SK-N-SH (cell line): Measurements from ENCODE around the gene RBBP9. TPM values are rescaled to one million over a fixed set of nuclear protein-coding genes. Genes with fewer than 3 reads are reported as not detected.

ENCODE experiments used
- CTCF ChIA-PET: fragments of 300-600, 350-600 bp; formaldehyde crosslinking; extraction: SDS; loops from one replicate; lab custom pipeline; 2021; lab: Yijun Ruan, JAX
- POLR2A ChIA-PET: fragments of 350-600 bp; sonication (Branson Sonifier 250); formaldehyde crosslinking; extraction: SDS; loops from one replicate; lab custom pipeline; 2020; ENCODE audit warnings: antibody characterized with exemption, inconsistent platforms; lab: Yijun Ruan, JAX
- DNase-seq: peaks from one replicate; pipeline ENCODE4 v3.0.0; 2012
- H2AFZ ChIP-seq: fragments of 200-600 bp; sonication (generic); 2 replicates; pipeline ENCODE4 v1.8.1; 2016; ENCODE audit warnings: antibody characterized with exemption, mild to moderate bottlenecking, low read depth
- H3F3A ChIP-seq: fragments of 200-600 bp; sonication (generic); replicated peaks from 2 replicates; pipeline ENCODE3; 2016; ENCODE audit warnings: antibody characterized with exemption, mild to moderate bottlenecking; ENCODE audit not compliant: insufficient read depth
- H3K27ac ChIP-seq, 2 experiments: fragments of 200-500 bp in 1 of 2; fragments of 200-600 bp in 1 of 2; sonication (Bioruptor generic) in 1 of 2; sonication (generic), shearing (Covaris generic) in 1 of 2; 2 replicates each; pipeline versions ENCODE4 v1.5.1 to v1.6.1; 2014 to 2016; ENCODE audit warnings: low read depth in 2 of 2, inconsistent platforms in 1 of 2, low read length in 1 of 2, mild to moderate bottlenecking in 1 of 2, mixed read lengths in 1 of 2
- H3K27me3 ChIP-seq: fragments of 200-600 bp; sonication (generic), shearing (Covaris generic); 2 replicates; pipeline ENCODE4 v1.6.1; 2016; ENCODE audit warnings: mixed run types; ENCODE audit not compliant: insufficient read depth
- H3K36me3 ChIP-seq, 2 experiments: fragments of 200-500 bp in 1 of 2; fragments of 200-600 bp in 1 of 2; sonication (Bioruptor generic) in 1 of 2; sonication (generic) in 1 of 2; replicated peaks in 1 of 2; 2 replicates each; pipeline versions ENCODE3 to v1.5.1; 2014 to 2016; ENCODE audit warnings: low read length in 1 of 2, mild to moderate bottlenecking in 1 of 2; ENCODE audit not compliant: insufficient read depth in 2 of 2, control insufficient read depth in 1 of 2
- H3K4me1 ChIP-seq, 2 experiments: fragments of 200-500 bp in 1 of 2; fragments of 200-600 bp in 1 of 2; sonication (Bioruptor generic) in 1 of 2; sonication (generic), shearing (Covaris generic) in 1 of 2; 2 replicates each; pipeline versions ENCODE4 v1.5.1 to v1.6.1; 2014 to 2016; ENCODE audit warnings: low read depth in 1 of 2, low read length in 1 of 2, mixed run types in 1 of 2; ENCODE audit not compliant: insufficient read depth in 2 of 2, control insufficient read depth in 1 of 2
- H3K4me2 ChIP-seq: fragments of 200-600 bp; sonication (generic), shearing (Covaris generic); 2 replicates; pipeline ENCODE4 v1.6.1; 2017; ENCODE audit warnings: mixed run types
- H3K4me3 ChIP-seq, 2 experiments: fragments of 200-500 bp in 1 of 2; fragments of 200-600 bp in 1 of 2; sonication (Bioruptor generic) in 1 of 2; sonication (generic), shearing (Covaris generic) in 1 of 2; 2 replicates each; pipeline versions ENCODE4 v1.5.1 to v1.8.1; 2014 to 2016; ENCODE audit warnings: low read depth in 2 of 2, inconsistent platforms in 1 of 2, low read length in 1 of 2, mild to moderate bottlenecking in 1 of 2, mixed read lengths in 1 of 2, moderate library complexity in 1 of 2
- H3K79me2 ChIP-seq: fragments of 200-600 bp; sonication (generic); 2 replicates; pipeline ENCODE4 v1.8.1; 2017; ENCODE audit warnings: mild to moderate bottlenecking; ENCODE audit not compliant: insufficient read depth
- H3K9ac ChIP-seq: fragments of 200-600 bp; sonication (generic); 2 replicates; pipeline ENCODE4 v1.6.1; 2017; ENCODE audit warnings: mixed run types
- H3K9me2 ChIP-seq: fragments of 200-600 bp; sonication (generic); 2 replicates; pipeline ENCODE4 v1.6.1; 2017; ENCODE audit warnings: mixed run types
- H3K9me3 ChIP-seq: fragments of 200-600 bp; sonication (generic); 2 replicates; pipeline ENCODE4 v1.6.1; 2017; ENCODE audit warnings: mixed run types, mild to moderate bottlenecking, moderate library complexity
- H4K20me1 ChIP-seq: fragments of 200-600 bp; sonication (generic); 2 replicates; pipeline ENCODE4 v1.6.1; 2017; ENCODE audit warnings: mild to moderate bottlenecking, mixed run types; ENCODE audit not compliant: insufficient read depth
- CHD2 ChIP-seq: fragments of 150-350 bp; IDR thresholded peaks from 2 replicates; pipeline ENCODE4 v1.6.1; 2018; ENCODE audit warnings: low read length; ENCODE audit not compliant: partially characterized antibody
- ELF1 ChIP-seq: IDR thresholded peaks from 2 replicates; pipeline ENCODE4 v1.4.0; 2012
- EZH2phosphoT487 ChIP-seq: fragments of 200-600 bp; sonication (generic); IDR thresholded peaks from 2 replicates; pipeline ENCODE4 v1.6.1; 2017; ENCODE audit warnings: low read depth, mixed run types, mild to moderate bottlenecking, antibody characterized with exemption, moderate library complexity, borderline replicate concordance
- FOSL2 ChIP-seq: IDR thresholded peaks from 2 replicates; pipeline ENCODE4 v1.4.0; 2012; ENCODE audit warnings: low read depth, mild to moderate bottlenecking, moderate library complexity, borderline replicate concordance
- FOXJ3 ChIP-seq: sonication (generic); formaldehyde crosslinking; IDR thresholded peaks from 2 replicates; pipeline ENCODE4 v1.5.1; 2020; ENCODE audit warnings: mild to moderate bottlenecking, missing genetic modification reagents
- FOXM1 ChIP-seq: IDR thresholded peaks from 2 replicates; pipeline ENCODE4 v1.4.0; 2012; ENCODE audit warnings: low read depth, mild to moderate bottlenecking
- GABPA ChIP-seq: IDR thresholded peaks from 2 replicates; pipeline ENCODE4 v1.4.0; 2012; ENCODE audit warnings: low read depth, mild to moderate bottlenecking
- GATA2 ChIP-seq: sonication (generic); formaldehyde crosslinking; IDR thresholded peaks from 2 replicates; pipeline ENCODE4 v1.5.0; 2020; ENCODE audit warnings: mild to moderate bottlenecking, missing genetic modification reagents
- MEF2A ChIP-seq: IDR thresholded peaks from 2 replicates; pipeline ENCODE4 v1.4.0; 2012; ENCODE audit warnings: low read depth, borderline replicate concordance
- MXI1 ChIP-seq: IDR thresholded peaks from 2 replicates; pipeline ENCODE4 v1.6.1; 2012; ENCODE audit warnings: mild to moderate bottlenecking, low read depth, low read length, improper control_type of control experiment
- NRF1 ChIP-seq: IDR thresholded peaks from 2 replicates; pipeline ENCODE4 v1.6.1; 2012; ENCODE audit warnings: low read depth, mild to moderate bottlenecking, low read length
- RAD21 ChIP-seq: IDR thresholded peaks from 2 replicates; pipeline ENCODE4 v1.6.1; 2012; ENCODE audit warnings: mild to moderate bottlenecking, low read length
- RCOR1 ChIP-seq: fragments of 150-350 bp; IDR thresholded peaks from 2 replicates; pipeline ENCODE4 v1.6.1; 2017; ENCODE audit warnings: antibody characterized with exemption, low read length
- RFX5 ChIP-seq: IDR thresholded peaks from 2 replicates; pipeline ENCODE4 v1.6.1; 2012; ENCODE audit warnings: mild to moderate bottlenecking, improper control_type of control experiment, low read length
- SMC3 ChIP-seq: IDR thresholded peaks from 2 replicates; pipeline ENCODE4 v1.6.1; 2012; ENCODE audit warnings: low read depth, low read length, improper control_type of control experiment
- YY1 ChIP-seq: IDR thresholded peaks from 2 replicates; pipeline ENCODE4 v1.4.0; 2012; ENCODE audit warnings: low read depth, mild to moderate bottlenecking
- WGBS: methylation state at CpG from one replicate; pipeline ENCODE4 v1.1.6; 2017; ENCODE audit warnings: low lambda C conversion rate; 5-methylcytosine and 5-hydroxymethylcytosine counted together
- polyA plus RNA-seq, 3 experiments: library from polyadenylated mRNA; depleted of rRNA; stranded (reverse); fragments of >200 nt; gene quantifications; 2 replicates each; pipeline ENCODE4 v1.2.3, GENCODE V29; 2012
- TF ChIP-seq, protein P1 (sequence below): IDR thresholded peaks from 2 replicates; pipeline ENCODE4 v1.4.0; 2012; ENCODE audit warnings: low read depth, borderline replicate concordance
- TF ChIP-seq, protein P2 (sequence below): fragments of 150-350 bp; IDR thresholded peaks from 2 replicates; pipeline ENCODE4 v1.6.1; 2017; ENCODE audit warnings: antibody characterized with exemption, low read length, low read depth, borderline replicate concordance
- TF ChIP-seq, protein P3 (sequence below): IDR thresholded peaks from 2 replicates; pipeline ENCODE4; 2012
- TF ChIP-seq, protein P4 (sequence below): IDR thresholded peaks from 2 replicates; pipeline ENCODE4 v1.4.0; 2012; ENCODE audit warnings: low read depth, borderline replicate concordance

Gene RBBP9
- polyA plus RNA-seq, 1 of the 3 experiments (the other 2 are of a cell fraction): 7.5 TPM

DNA sequence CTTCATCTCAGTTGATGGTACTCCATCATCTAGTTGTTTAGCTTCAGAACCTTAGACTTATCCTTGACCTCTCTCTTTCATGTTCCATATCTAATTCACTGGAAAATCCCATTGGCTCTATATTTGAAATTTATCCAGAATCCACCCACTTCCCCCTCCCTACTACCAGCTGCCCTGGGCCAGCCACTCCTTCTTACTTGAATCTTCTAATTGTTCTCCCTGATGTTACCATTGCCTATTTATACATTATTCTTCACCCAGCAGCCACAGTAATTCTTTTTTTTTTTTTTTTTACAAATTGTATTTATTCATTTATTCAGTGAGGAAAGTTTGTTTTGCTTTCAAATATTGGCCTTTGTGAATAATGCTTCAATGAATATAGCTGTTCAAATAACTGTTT, 18.9 kb upstream of the RBBP9 start:
- peaks cover 39 to 48% of the 10 kb centered on the region in 2 experiments for H3K36me3 ChIP-seq
- H3K9ac ChIP-seq: no peak overlapping the region
- no peaks in the 10 kb centered on the region for H3K9me2 ChIP-seq
- no peak overlapping the region for H2AFZ ChIP-seq
- ChIA-PET CTCF (no interaction called here), POLR2A (interaction anchor here (1.0 to 1.1 kb wide), 2 partner anchors 8 to 49 kb away, joined by 3 read pairs; partner anchors contain the start of genes DZANK1, POLR3F and SEC23B)
- TF ChIP-seq EZH2phosphoT487 (no peak), GABPA (no peak), RCOR1 (no peak), RAD21 (no peak), CHD2 (no peak), RFX5 (no peak), YY1 (no peak), SMC3 (no peak)
- H3K27ac ChIP-seq: no peak overlapping the region
- no peaks in the 10 kb centered on the region for H3K9me3 ChIP-seq
- H3K4me3 ChIP-seq: no peak overlapping the region
- H4K20me1 ChIP-seq: no peaks in the 10 kb centered on the region
- peaks cover 18% of the 10 kb centered on the region; the same call in 1 of the 2 replicates for H3K79me2 ChIP-seq
- H3K4me2 ChIP-seq: no peak overlapping the region
- no peaks in the 10 kb centered on the region for H3K27me3 ChIP-seq
- H3F3A ChIP-seq: peaks cover 3% of the 10 kb centered on the region
- no peaks in the 10 kb centered on the region for H3K4me1 ChIP-seq
- DNase-seq: no peak

DNA sequence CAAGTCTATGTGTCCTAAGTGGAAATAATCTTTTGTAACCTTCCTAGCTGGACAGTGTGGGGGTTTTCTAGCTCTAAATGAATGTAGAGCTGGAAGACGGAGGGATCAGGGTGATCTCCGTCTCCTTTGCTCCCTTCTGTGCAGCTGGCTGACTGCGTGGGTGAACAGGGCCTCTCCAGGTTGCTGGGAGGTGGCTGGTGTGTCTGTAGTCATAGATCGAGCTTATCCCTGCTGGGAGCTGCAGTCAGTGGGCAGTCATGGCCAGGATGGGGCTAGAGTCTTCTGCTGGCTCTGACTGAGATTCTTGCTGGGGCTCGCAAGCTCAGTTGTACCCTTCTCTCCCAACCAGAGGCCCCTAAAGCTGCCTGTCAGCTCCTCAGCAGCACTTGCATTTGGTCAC, 17.1 kb upstream of the RBBP9 start:
- WGBS: 100% methylated on average over 3 of the region's 5 CpGs

DNA sequence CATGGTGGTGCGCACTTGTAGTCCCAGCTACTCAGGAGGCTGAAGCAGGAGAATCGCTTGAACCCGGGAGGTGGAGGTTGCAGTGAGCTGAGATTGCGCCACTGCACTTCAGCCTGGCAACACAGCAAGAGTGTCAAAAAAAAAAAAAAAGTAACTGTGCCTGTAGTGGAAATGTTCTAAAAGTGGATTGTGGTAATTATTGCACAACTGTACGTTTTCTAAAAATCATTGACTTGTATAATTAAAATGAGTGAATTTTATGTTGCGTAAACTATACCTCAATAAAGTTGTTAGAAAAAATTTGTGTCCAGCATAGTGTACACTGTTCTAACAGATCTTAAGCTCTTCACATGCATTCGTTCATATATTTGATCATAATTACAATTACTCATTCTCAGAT, 16.2 kb upstream of the RBBP9 start:
- Histone ChIP-seq H4K20me1 (no peaks in the 10 kb centered on the region), H3K9me2 (no peaks in the 10 kb centered on the region), H3K4me1 (peaks cover 5 to 7% of the 10 kb centered on the region in 2 experiments; a peak in 1 of 4 replicates), H3K36me3 (peaks cover 48 to 56% of the 10 kb centered on the region in 2 experiments), H3K27ac (no peak overlapping the region), H2AFZ (no peak overlapping the region), H3K4me2 (no peak overlapping the region), H3K4me3 (no peak overlapping the region), H3K27me3 (no peaks in the 10 kb centered on the region), H3K9me3 (no peaks in the 10 kb centered on the region), H3K79me2 (peaks cover 30% of the 10 kb centered on the region), H3F3A (peaks cover 3% of the 10 kb centered on the region), H3K9ac (no peak overlapping the region)
- WGBS: 88% methylated on average over 7 of the region's 7 CpGs
- POLR2A ChIA-PET: interaction anchor here (0.6 kb wide), 1 partner anchor 23 kb away, joined by 3 read pairs; no protein-coding TSS in a partner anchor
- CTCF ChIA-PET: interaction anchor here (0.8 kb wide), 1 partner anchor 38 kb away, joined by 3 read pairs; no protein-coding TSS in a partner anchor
- DNase-seq: no peak
- TF ChIP-seq EZH2phosphoT487: no peak
- TF ChIP-seq, protein P1, sequence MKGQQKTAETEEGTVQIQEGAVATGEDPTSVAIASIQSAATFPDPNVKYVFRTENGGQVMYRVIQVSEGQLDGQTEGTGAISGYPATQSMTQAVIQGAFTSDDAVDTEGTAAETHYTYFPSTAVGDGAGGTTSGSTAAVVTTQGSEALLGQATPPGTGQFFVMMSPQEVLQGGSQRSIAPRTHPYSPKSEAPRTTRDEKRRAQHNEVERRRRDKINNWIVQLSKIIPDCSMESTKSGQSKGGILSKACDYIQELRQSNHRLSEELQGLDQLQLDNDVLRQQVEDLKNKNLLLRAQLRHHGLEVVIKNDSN: no peak
- no peak for TF ChIP-seq MEF2A
- TF ChIP-seq, protein P2, sequence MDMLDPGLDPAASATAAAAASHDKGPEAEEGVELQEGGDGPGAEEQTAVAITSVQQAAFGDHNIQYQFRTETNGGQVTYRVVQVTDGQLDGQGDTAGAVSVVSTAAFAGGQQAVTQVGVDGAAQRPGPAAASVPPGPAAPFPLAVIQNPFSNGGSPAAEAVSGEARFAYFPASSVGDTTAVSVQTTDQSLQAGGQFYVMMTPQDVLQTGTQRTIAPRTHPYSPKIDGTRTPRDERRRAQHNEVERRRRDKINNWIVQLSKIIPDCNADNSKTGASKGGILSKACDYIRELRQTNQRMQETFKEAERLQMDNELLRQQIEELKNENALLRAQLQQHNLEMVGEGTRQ: no peak
- no peak for TF ChIP-seq FOXM1
- TF ChIP-seq FOXJ3: no peak
- TF ChIP-seq MXI1: no peak
- TF ChIP-seq, protein P3, sequence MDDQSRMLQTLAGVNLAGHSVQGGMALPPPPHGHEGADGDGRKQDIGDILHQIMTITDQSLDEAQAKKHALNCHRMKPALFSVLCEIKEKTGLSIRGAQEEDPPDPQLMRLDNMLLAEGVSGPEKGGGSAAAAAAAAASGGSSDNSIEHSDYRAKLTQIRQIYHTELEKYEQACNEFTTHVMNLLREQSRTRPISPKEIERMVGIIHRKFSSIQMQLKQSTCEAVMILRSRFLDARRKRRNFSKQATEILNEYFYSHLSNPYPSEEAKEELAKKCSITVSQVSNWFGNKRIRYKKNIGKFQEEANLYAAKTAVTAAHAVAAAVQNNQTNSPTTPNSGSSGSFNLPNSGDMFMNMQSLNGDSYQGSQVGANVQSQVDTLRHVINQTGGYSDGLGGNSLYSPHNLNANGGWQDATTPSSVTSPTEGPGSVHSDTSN: no peak
- TF ChIP-seq ELF1: no peak
- TF ChIP-seq, protein P4, sequence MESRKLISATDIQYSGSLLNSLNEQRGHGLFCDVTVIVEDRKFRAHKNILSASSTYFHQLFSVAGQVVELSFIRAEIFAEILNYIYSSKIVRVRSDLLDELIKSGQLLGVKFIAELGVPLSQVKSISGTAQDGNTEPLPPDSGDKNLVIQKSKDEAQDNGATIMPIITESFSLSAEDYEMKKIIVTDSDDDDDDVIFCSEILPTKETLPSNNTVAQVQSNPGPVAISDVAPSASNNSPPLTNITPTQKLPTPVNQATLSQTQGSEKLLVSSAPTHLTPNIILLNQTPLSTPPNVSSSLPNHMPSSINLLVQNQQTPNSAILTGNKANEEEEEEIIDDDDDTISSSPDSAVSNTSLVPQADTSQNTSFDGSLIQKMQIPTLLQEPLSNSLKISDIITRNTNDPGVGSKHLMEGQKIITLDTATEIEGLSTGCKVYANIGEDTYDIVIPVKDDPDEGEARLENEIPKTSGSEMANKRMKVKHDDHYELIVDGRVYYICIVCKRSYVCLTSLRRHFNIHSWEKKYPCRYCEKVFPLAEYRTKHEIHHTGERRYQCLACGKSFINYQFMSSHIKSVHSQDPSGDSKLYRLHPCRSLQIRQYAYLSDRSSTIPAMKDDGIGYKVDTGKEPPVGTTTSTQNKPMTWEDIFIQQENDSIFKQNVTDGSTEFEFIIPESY: no peak

More for the DNA sequence above, 17.1 kb upstream of the RBBP9 start:
- H3F3A ChIP-seq: peaks cover 3% of the 10 kb centered on the region
- no peaks in the 10 kb centered on the region for H3K27me3 ChIP-seq
- no peak overlapping the region for H3K9ac ChIP-seq
- DNase-seq: no peak
- no peaks in the 10 kb centered on the region for H4K20me1 ChIP-seq
- H3K4me3 ChIP-seq: no peak overlapping the region
- H3K9me3 ChIP-seq: no peaks in the 10 kb centered on the region
- H3K27ac ChIP-seq: no peak overlapping the region
- H3K79me2 ChIP-seq: peaks cover 27% of the 10 kb centered on the region; the same call in 1 of the 2 replicates
- TF ChIP-seq GATA2 (CRISPR knock-in tag) (no peak), FOSL2 (no peak), RCOR1 (no peak), NRF1 (no peak)
- H3K4me1 ChIP-seq: 0 out of 4 replicates have a peak, but pooled peaks cover 0 to under 1% of the 10 kb centered on the region in 2 experiments
- H3K36me3 ChIP-seq: peaks cover 48 to 56% of the 10 kb centered on the region in 2 experiments
- CTCF ChIA-PET: interaction anchor here (1.1 kb wide), 1 partner anchor 14 kb away, joined by 3 read pairs; no protein-coding TSS in a partner anchor
- H3K4me2 ChIP-seq: no peak overlapping the region
- no peak overlapping the region for H2AFZ ChIP-seq
- POLR2A ChIA-PET: interaction anchor here (0.7 kb wide), 1 partner anchor 60 kb away, joined by 3 read pairs; no protein-coding TSS in a partner anchor
- no peaks in the 10 kb centered on the region for H3K9me2 ChIP-seq
